Activated T-cell treated with anti-CD3 and anti-CD28 coated beads, Interleukin-2, amount 50 U/mL, for 72 hours (primary cell): ENCODE data around the gene SLC6A15. TPM values are rescaled to one million over a fixed set of nuclear protein-coding genes. Genes with fewer than 3 reads are reported as not detected.
A peak's percentile ranks its signal among the peaks of the same experiment; 100 is the strongest.

Experiments used
- ATAC-seq, 2 donors: fragments of 150-1000 bp; cut with Tn5 transposase; replicated peaks in 1 of 2; 2 replicates each; pipeline ENCODE4 v1.10.0; 2021; ENCODE audit warnings: moderate library complexity in 2 of 2, mild to moderate bottlenecking in 1 of 2
- DNase-seq, 2 donors: peaks; one replicate each; pipeline ENCODE4 v3.0.0; 2021 to 2022; ENCODE audit warnings: mixed read lengths in 1 of 2
- H3K27ac Mint-ChIP-seq: one replicate; pipeline ENCODE4 v1.8.0; 2022; ENCODE audit warnings: mild to moderate bottlenecking, moderate library complexity, mixed read lengths
- H3K27me3 Mint-ChIP-seq: one replicate; pipeline ENCODE4 v1.8.0; 2022; ENCODE audit warnings: low read depth, mixed read lengths
- H3K36me3 Mint-ChIP-seq, 2 donors: one replicate each; pipeline ENCODE4 v1.8.0; 2022; ENCODE audit warnings: mixed read lengths in 2 of 2, mild to moderate bottlenecking in 1 of 2; ENCODE audit not compliant: insufficient read depth in 2 of 2
- H3K4me1 Mint-ChIP-seq: one replicate; pipeline ENCODE4 v1.8.0; 2022; ENCODE audit warnings: low read depth, mixed read lengths
- H3K4me3 Mint-ChIP-seq, 2 donors: one replicate each; pipeline ENCODE4 v1.8.0; 2022; ENCODE audit warnings: mild to moderate bottlenecking in 2 of 2, mixed read lengths in 2 of 2, moderate library complexity in 2 of 2
- H3K9me3 Mint-ChIP-seq, 2 donors: one replicate each; pipeline ENCODE4 v1.8.0; 2022; ENCODE audit warnings: mixed read lengths in 2 of 2
- total RNA-seq, 2 donors: library from RNA; stranded (reverse); gene quantifications; one replicate each; pipeline ENCODE4 v1.2.3, GENCODE V29; 2022

The SLC6A15 gene
- total RNA-seq: under 1 TPM; 0.30 to 0.41 TPM

DNA sequence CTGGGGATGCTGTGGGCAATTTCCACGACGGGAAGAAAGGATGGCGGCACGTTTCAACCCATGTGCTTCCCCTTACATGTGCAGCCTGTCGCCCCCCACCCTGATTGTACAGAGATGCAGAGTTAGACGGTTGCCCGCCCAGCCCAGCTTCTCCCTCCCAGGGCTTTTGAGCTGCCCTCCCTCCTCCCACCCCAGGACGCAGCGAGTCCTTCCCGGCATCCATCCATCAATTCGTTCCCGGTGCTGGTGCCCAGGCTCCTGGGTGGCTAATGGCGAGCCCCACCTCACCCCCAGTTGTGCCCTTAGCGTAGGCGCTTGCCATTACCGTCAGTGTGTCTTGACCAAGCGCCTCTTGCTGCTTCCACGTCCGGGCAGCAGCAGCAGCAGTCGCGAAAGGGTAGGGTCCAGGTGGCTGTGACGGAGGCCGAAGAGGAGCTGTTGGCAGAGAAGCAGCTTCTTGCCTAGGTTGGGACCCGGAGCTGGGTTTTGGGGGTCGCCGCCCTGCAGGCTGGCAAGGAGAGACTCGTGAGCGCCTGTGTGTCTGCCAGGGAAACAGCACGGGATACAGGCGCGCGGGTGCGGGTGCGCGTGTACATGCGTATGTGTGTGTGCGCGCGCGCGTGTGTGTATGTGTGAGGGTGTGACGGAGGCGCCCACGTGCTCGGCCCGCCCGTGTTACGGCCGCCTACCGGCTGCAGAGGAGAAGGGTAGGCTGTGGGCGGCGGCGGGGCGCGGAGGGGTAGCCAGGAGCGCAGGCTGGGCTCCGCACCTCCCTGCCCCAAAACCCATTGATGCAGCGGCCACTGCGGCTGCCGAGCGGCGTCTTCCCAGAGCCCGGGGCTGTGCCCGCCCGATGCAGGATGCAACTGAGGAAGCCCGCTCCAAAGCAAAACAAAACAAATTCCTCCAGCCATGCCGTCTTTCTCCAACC lies at the start of gene SLC6A15:
Gene SLC6A15, minus strand, starts transcription at position 602 of the 931 bp plus-strand sequence. CDS start 20,679 bp downstream, outside the sequence.
- H3K4me3 Mint-ChIP-seq: peak within 1 kb of the TSS; percentile 79 to 80
- DNase-seq (peak; percentile 24 to 42), ATAC-seq (peak; percentile 82 to 86)
- peaks cover 0 to 2% of the 10 kb centered on the region in 2 donors for H3K36me3 Mint-ChIP-seq
- no peak within 1 kb of the TSS for H3K27ac Mint-ChIP-seq
- no peaks in the 10 kb centered on the region for H3K9me3 Mint-ChIP-seq
- peaks cover 48% of the 10 kb centered on the region for H3K27me3 Mint-ChIP-seq
- H3K4me1 Mint-ChIP-seq: peaks cover 6% of the 10 kb centered on the region

DNA sequence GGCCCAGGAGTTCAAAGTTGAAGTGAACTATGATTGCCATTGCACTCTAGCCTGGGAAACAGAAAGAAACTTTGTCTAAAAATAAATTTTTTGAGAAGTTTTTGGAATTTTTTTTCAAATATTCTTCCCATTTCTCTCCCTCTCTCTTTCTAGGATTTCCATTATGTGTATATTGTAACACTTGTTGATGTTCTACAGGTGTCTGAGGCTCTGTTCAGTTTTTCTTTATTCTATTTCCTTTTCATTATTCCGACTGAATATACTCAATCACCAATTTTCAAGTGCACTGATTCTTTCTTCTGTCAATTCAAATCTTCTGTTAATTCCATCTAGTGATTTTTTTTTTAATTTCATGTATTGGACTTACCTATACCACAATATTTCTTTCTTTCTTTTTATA lies 48.3 kb upstream of the SLC6A15 start:
- DNase-seq: no peak
- Mint-ChIP-seq H3K27me3 (no peaks in the 10 kb centered on the region), H3K27ac (no peak overlapping the region), H3K36me3 (no peaks in the 10 kb centered on the region), H3K4me3 (no peak overlapping the region), H3K4me1 (no peaks in the 10 kb centered on the region), H3K9me3 (no peaks in the 10 kb centered on the region)
- no peak for ATAC-seq

DNA sequence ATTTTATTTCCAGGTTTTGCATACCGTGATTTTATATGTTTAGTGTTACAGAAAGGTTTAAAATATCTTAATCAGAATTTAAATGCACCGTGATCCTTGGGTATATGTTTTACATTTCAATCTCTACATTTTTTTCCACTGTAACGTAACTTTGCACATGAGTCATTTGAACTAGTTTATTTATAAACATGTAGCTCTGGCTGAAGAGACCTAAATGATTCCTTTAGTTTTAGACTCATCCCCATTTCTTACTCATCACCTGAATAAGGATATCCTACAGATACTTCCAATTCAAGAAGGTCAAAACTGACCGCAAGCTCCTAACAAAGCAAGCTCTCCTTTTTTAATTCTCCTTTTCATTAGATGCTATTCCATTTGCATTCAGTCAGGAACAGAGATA lies 42.7 kb upstream of the SLC6A15 start:
- ATAC-seq: no peak
- Mint-ChIP-seq H3K27ac (no peak overlapping the region), H3K9me3 (no peaks in the 10 kb centered on the region), H3K4me3 (no peak overlapping the region), H3K27me3 (no peaks in the 10 kb centered on the region), H3K4me1 (no peaks in the 10 kb centered on the region), H3K36me3 (no peaks in the 10 kb centered on the region)
- no peak for DNase-seq

DNA sequence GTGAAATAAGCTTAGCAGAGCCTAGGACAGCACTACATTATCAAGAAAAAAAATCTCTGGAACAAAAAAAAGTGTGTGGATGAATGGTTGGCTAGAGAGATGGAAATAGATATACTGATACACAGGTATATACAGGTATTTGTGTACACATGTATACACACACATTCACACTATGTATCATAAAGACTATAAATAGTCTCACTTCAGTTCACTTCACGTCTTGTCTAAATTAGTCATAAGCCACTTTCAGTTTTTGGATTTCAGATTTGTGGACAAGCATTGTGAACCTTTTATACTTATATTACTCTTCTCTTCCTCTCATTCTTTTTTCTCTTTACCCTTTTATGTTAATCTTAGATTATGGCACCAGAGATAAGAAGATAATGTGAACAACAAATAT lies 41.8 kb upstream of the SLC6A15 start:
- Mint-ChIP-seq H3K36me3 (no peaks in the 10 kb centered on the region), H3K27me3 (no peaks in the 10 kb centered on the region), H3K9me3 (peaks cover 0 to 2% of the 10 kb centered on the region in 2 donors), H3K4me3 (no peak overlapping the region), H3K4me1 (no peaks in the 10 kb centered on the region), H3K27ac (no peak overlapping the region)
- DNase-seq (no peak), ATAC-seq (no peak)

DNA sequence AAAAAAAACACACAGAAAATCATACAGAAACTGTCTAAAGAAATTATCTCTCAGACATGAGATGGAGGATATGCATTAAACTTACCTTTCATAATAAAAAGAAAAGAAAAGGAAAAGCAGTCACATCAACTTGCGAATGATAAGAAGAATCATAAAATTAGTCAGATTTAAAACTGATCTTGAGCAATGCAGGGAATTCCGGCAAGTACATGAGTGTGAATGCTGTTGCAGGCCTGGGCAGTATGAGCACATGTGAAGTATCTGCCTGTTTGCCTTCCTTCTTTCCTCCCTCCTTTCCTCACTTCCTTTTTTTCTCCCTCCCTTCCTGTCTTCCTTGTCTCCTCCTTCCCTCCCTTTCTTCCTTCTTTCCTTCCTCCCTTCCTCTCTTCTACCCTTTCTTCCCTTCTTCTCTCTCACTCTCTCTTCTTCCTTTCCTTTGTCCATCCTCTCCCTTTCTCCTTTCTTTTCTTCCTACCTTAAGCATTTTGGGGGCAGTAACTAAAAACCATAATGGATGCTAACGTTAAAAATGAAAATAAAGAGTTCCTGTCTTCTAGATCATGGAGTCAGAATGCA lies 38.5 kb upstream of the SLC6A15 start:
- no peak overlapping the region for H3K27ac Mint-ChIP-seq
- H3K9me3 Mint-ChIP-seq: peaks cover 0 to 2% of the 10 kb centered on the region in 2 donors
- DNase-seq (no peak), ATAC-seq (no peak)
- no peaks in the 10 kb centered on the region for H3K27me3 Mint-ChIP-seq
- no peaks in the 10 kb centered on the region for H3K4me1 Mint-ChIP-seq
- H3K36me3 Mint-ChIP-seq: no peaks in the 10 kb centered on the region
- no peak overlapping the region for H3K4me3 Mint-ChIP-seq

DNA sequence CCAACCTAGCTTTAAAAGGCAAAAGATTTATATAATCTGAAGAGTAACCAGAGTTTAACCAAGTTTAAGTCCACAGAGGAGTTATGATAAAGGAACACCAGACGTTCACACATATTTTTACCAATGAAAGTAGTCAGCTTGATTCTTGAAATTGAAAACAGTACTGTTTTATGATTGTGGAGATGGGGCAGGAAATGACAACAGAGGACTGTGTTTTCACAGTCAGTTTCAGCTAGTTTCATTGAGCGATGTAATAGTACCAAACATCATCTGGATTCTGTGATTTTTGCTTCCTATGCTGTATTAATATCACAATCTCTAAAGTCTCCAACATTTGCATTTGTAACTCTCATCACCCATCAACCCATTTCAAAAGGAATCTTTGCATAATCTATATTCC lies 34.2 kb upstream of the SLC6A15 start:
- H3K4me1 Mint-ChIP-seq: no peaks in the 10 kb centered on the region
- no peak for DNase-seq
- peaks cover 0 to 4% of the 10 kb centered on the region in 2 donors for H3K9me3 Mint-ChIP-seq
- H3K36me3 Mint-ChIP-seq: no peaks in the 10 kb centered on the region
- H3K27ac Mint-ChIP-seq: no peak overlapping the region
- no peak for ATAC-seq
- H3K27me3 Mint-ChIP-seq: no peaks in the 10 kb centered on the region
- no peak overlapping the region for H3K4me3 Mint-ChIP-seq

DNA sequence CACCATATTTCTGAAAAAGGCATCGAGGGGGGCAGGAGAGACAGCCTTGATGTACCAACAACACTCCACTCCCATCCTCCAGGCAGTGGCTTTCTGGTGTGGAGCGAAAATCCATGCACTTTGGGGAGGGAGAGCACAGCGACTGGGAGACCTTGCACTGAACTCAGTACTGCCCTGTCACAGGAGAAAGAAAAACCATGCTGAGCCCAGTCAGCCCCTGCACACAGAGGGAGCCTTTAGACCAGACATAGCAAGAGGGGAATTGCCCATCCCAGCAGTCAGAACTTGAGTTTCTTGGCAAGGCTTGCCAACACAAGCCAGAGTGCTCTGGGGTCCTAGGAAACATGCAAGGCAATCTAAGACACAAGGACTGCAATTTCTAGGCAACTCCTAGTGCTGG lies 24.8 kb upstream of the SLC6A15 start:
- H3K27ac Mint-ChIP-seq: no peak overlapping the region
- peaks cover 2 to 3% of the 10 kb centered on the region in 2 donors for H3K9me3 Mint-ChIP-seq
- no peak for DNase-seq
- no peaks in the 10 kb centered on the region for H3K36me3 Mint-ChIP-seq
- H3K27me3 Mint-ChIP-seq: no peaks in the 10 kb centered on the region
- H3K4me1 Mint-ChIP-seq: no peaks in the 10 kb centered on the region
- no peak overlapping the region for H3K4me3 Mint-ChIP-seq
- ATAC-seq: no peak

DNA sequence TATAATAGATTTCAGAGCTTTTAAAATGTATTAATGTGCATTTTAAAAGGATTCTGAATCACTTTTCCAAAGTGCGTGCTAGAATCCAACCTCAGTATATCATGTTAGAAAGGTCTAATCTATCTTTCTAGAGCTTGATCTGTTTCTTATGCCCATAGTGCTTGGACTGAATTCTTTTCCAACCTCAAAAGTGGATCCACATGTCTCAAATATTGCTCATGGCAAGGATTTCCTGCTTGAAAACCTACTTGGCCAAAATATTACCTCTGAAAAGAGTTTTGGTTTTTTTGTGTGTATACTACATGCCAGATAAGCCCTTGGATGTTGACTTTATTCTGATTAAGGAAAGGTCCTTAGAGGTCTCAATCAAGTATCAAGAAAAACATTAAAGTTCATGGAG lies 16.9 kb upstream of the SLC6A15 start:
- DNase-seq (no peak), ATAC-seq (no peak)
- H3K36me3 Mint-ChIP-seq: no peaks in the 10 kb centered on the region
- no peak overlapping the region for H3K27ac Mint-ChIP-seq
- no peaks in the 10 kb centered on the region for H3K9me3 Mint-ChIP-seq
- H3K4me3 Mint-ChIP-seq: no peak overlapping the region
- H3K4me1 Mint-ChIP-seq: no peaks in the 10 kb centered on the region
- no peaks in the 10 kb centered on the region for H3K27me3 Mint-ChIP-seq

DNA sequence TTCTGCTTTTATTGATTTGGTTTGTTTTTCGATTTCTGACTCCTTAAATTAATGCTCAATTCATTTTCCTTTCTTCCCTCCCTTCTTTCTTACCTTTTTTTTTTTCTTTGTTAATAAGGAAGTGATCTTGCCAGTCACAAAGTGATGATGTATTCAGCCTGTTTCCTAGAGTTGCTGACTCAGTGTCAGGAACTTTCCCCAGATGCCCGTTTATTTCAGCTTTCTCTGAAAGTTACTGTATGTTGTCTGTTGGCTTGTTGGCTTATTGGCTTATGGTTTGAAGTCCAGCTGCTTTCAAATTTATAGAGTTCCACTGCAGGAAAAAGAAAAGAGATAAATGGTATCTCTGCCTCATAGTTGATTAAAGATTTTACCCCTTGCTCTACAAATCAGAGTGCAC lies 12.4 kb upstream of the SLC6A15 start:
- no peaks in the 10 kb centered on the region for H3K4me1 Mint-ChIP-seq
- no peaks in the 10 kb centered on the region for H3K9me3 Mint-ChIP-seq
- H3K27me3 Mint-ChIP-seq: no peaks in the 10 kb centered on the region
- ATAC-seq: no peak
- DNase-seq: no peak
- H3K27ac Mint-ChIP-seq: no peak overlapping the region
- H3K36me3 Mint-ChIP-seq: no peaks in the 10 kb centered on the region
- no peak overlapping the region for H3K4me3 Mint-ChIP-seq

DNA sequence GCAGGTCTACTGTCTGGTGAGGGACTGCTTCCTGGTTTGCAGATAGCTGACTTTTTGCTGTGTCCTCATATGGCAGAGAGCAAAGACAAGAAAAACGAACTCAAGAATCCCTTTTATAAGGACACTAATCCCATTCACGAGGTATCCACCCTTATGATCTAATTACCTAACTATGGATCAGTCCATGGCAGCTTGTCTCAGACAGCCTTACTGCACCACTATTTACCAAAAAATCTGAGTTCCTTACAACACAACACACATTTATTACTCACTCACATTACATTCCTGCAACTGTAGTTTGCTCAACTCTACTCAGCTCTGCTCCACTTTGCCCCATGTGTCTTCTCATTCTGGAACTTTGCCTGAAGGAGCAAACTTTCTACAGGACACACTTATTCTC lies 10.1 kb upstream of the SLC6A15 start:
- Mint-ChIP-seq H3K36me3 (no peaks in the 10 kb centered on the region), H3K27ac (no peak overlapping the region), H3K4me1 (no peaks in the 10 kb centered on the region), H3K27me3 (no peaks in the 10 kb centered on the region), H3K9me3 (no peaks in the 10 kb centered on the region), H3K4me3 (no peak overlapping the region)
- DNase-seq (no peak), ATAC-seq (no peak)

DNA sequence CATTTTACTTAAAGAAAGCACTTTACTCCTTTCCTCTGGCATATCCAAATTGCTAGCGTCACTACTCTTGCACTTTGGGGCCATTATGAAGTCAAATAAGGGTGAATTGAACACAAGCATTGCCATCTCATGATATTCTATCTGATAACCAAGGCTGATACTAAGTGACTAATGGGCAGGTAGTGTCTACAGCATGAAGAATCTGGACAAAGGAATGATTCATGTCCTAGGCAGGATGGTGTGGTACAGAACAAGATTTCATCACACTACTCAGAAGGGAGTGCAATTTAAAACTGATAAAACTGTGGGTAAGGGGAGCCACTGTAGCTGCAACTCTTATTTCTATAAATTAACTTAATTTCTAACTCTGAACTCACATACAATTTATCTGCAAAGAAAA lies 7.7 kb upstream of the SLC6A15 start:
- ATAC-seq (no peak), DNase-seq (no peak)
- H3K4me1 Mint-ChIP-seq: no peaks in the 10 kb centered on the region
- no peaks in the 10 kb centered on the region for H3K9me3 Mint-ChIP-seq
- no peaks in the 10 kb centered on the region for H3K36me3 Mint-ChIP-seq
- H3K4me3 Mint-ChIP-seq: no peak overlapping the region
- H3K27me3 Mint-ChIP-seq: no peaks in the 10 kb centered on the region
- no peak overlapping the region for H3K27ac Mint-ChIP-seq

DNA sequence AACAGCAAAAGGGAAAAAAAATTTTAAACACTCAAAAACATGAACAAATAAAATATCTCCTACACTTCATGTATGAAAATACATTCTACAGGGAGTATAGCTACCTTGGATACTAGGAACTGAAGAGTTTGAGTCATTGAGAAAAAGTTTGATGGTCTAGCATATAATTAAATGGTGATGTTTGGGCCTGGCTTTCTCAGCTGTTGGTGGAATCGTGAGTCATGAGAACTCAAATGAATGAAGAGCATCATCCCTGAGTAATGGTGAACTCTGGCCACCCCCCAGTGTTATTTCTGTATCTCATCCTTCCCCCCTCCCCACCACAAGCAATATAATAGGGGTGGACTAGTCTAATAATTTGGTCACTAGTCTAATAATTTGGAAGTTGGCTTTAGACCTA lies 6.7 kb upstream of the SLC6A15 start:
- Mint-ChIP-seq H3K27me3 (peaks cover 4% of the 10 kb centered on the region), H3K4me3 (no peak overlapping the region), H3K9me3 (no peaks in the 10 kb centered on the region), H3K36me3 (no peaks in the 10 kb centered on the region), H3K4me1 (no peaks in the 10 kb centered on the region), H3K27ac (no peak overlapping the region)
- ATAC-seq (no peak), DNase-seq (no peak)

DNA sequence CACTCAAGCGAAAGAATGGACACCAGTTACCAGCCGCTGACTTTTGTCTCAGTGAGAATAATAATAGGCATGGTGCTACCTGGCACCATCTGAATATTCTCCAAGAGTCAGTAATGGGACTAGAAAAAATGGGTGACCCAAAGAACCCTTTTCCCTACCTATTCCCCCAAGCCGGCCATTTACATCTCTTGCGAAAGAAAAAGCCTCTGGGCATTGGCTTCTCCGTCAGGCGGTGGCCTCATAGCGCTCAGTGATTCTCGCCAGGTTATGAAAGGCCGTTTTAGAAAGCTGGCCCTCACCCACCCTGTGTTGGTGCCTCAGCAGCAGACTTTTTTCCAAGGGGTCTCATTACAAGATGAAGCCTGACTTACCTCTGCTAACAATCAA lies 523 bp upstream of the SLC6A15 start:
- ATAC-seq: no peak
- H3K4me1 Mint-ChIP-seq: peaks cover 6% of the 10 kb centered on the region
- H3K36me3 Mint-ChIP-seq: peaks cover 0 to 2% of the 10 kb centered on the region in 2 donors
- no peak overlapping the region for H3K27ac Mint-ChIP-seq
- H3K4me3 Mint-ChIP-seq: peak overlapping the region; percentile 12 to 22
- no peaks in the 10 kb centered on the region for H3K9me3 Mint-ChIP-seq
- peaks cover 48% of the 10 kb centered on the region for H3K27me3 Mint-ChIP-seq
- no peak for DNase-seq
